ENCODE results near the gene AZIN2. TPM values are rescaled to one million over a fixed set of nuclear protein-coding genes. Genes with fewer than 3 reads are reported as not detected.

The AZIN2 gene
- total RNA-seq, 1 donor from 2014 or later = 3.5 TPM

- H3K27me3 ChIP-seq = no peaks in the 10 kb centered on the region
Measured at GRCh38 chr1:33050221-33051076, 30.5 kb upstream of the AZIN2 start.

GRCh38 chr1:33055210-33056008, 25.5 kb upstream of the AZIN2 start:
- Histone ChIP-seq H3K27ac (no peak overlapping the region), H3K27me3 (no peaks in the 10 kb centered on the region), H3K4me1 (peaks cover 0 to 1% of the 10 kb centered on the region in 2 donors), H3K36me3 (no peaks in the 10 kb centered on the region), H3K4me3 (no peak overlapping the region), H3K9me3 (no peaks in the 10 kb centered on the region)
- intact Hi-C loops (cut with DNase I) = loop anchor here (5.0 kb wide), 1 partner anchor 123 kb away; no protein-coding TSS in a partner anchor
- DNase-seq (ENCODE audit: low spot score in 2 of 2) = peak in 1 of 2 donors; percentile 76
- TF ChIP-seq CTCF (IDR thresholded peaks at IDR 0.05) = peak; percentile 58 to 68 (median 64)

More at GRCh38 chr1:33050221-33051076, 30.5 kb upstream of the AZIN2 start:
- H3K4me1 ChIP-seq = no peaks in the 10 kb centered on the region
- H3K27ac ChIP-seq = no peak overlapping the region
- no peaks in the 10 kb centered on the region for H3K36me3 ChIP-seq
- H3K4me3 ChIP-seq = no peak overlapping the region
- no peak for TF ChIP-seq CTCF (IDR thresholded peaks at IDR 0.05)
- H3K9me3 ChIP-seq = no peaks in the 10 kb centered on the region
- intact Hi-C loops (cut with DNase I) = no loop called here
- DNase-seq (ENCODE audit: low spot score in 2 of 2) = no peak

GRCh38 chr1:33056426-33056825, 24.5 kb upstream of the AZIN2 start:
- Histone ChIP-seq H3K9me3 (no peaks in the 10 kb centered on the region), H3K4me3 (no peak overlapping the region), H3K36me3 (no peaks in the 10 kb centered on the region), H3K4me1 (peaks cover 0 to 2% of the 10 kb centered on the region in 2 donors), H3K27me3 (no peaks in the 10 kb centered on the region), H3K27ac (no peak overlapping the region)
- intact Hi-C loops (cut with DNase I) = loop anchor here (5.0 kb wide), 1 partner anchor 124 kb away; no protein-coding TSS in a partner anchor
- no peak for TF ChIP-seq CTCF (IDR thresholded peaks at IDR 0.05)
- no peak for DNase-seq (ENCODE audit: low spot score in 2 of 2)

GRCh38 chr1:33057095-33057494, 23.9 kb upstream of the AZIN2 start:
- Histone ChIP-seq H3K27me3 (no peaks in the 10 kb centered on the region), H3K27ac (no peak overlapping the region), H3K9me3 (no peaks in the 10 kb centered on the region), H3K36me3 (no peaks in the 10 kb centered on the region), H3K4me3 (no peak overlapping the region), H3K4me1 (peaks cover 0 to 2% of the 10 kb centered on the region in 2 donors)
- no peak for DNase-seq (ENCODE audit: low spot score in 2 of 2)
- TF ChIP-seq CTCF (IDR thresholded peaks at IDR 0.05) = no peak
- intact Hi-C loops (cut with DNase I) = loop anchor here (5.0 kb wide), 1 partner anchor 125 kb away; no protein-coding TSS in a partner anchor

- Histone ChIP-seq H3K9me3 (peaks cover 18 to 32% of the 10 kb centered on the region in 2 donors), H3K36me3 (no peaks in the 10 kb centered on the region), H3K4me3 (no peak overlapping the region), H3K27ac (peak overlapping the region in 1 of 2 donors; percentile 52), H3K27me3 (no peaks in the 10 kb centered on the region), H3K4me1 (peaks cover 0 to 2% of the 10 kb centered on the region in 2 donors)
- DNase-seq (ENCODE audit: low spot score in 2 of 2) = peak; percentile 12 to 71
- TF ChIP-seq CTCF (IDR thresholded peaks at IDR 0.05) = no peak
- intact Hi-C loops (cut with DNase I) = no loop called here
Measured at GRCh38 chr1:33060579-33061083, 20.3 kb upstream of the AZIN2 start.

Measured in ascending aorta (tissue), 2 donors.